NCI-H226 (cell line): ENCODE results near the gene MAD1L1.

Experiments
- DNase-seq: peaks from one replicate; pipeline ENCODE4 v3.0.0-alpha.2; 2015

The MAD1L1 gene

DNA sequence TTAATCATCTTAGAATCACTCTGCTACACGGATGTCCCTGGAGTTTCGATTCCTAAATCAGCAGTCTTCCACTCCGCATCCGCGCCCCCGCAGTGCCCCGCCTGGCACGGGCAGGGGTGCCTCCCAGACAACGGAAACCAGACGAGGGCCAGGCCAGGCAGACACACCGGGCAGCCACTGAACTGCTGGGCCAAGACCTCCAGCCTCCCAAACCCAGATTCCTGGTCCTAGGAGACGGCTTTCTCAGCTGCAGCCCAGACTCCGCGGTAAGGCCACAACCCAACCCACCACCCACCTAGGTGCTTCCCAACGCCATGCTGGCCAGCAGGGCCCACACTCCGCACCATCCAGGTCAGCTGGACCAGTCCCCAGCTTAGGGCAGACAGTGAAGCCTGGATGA, 33.2 kb downstream of the MAD1L1 start:
- no peak for DNase-seq

- DNase-seq, result no peak
These were observed 34.0 kb downstream of the MAD1L1 start for GRCh38 chr7:2198760-2199159.

- no peak for DNase-seq
These were observed 34.5 kb downstream of the MAD1L1 start for GRCh38 chr7:2198206-2198605.

GRCh38 chr7:2197436-2198155, 35.1 kb downstream of the MAD1L1 start:
- DNase-seq, result no peak

DNA sequence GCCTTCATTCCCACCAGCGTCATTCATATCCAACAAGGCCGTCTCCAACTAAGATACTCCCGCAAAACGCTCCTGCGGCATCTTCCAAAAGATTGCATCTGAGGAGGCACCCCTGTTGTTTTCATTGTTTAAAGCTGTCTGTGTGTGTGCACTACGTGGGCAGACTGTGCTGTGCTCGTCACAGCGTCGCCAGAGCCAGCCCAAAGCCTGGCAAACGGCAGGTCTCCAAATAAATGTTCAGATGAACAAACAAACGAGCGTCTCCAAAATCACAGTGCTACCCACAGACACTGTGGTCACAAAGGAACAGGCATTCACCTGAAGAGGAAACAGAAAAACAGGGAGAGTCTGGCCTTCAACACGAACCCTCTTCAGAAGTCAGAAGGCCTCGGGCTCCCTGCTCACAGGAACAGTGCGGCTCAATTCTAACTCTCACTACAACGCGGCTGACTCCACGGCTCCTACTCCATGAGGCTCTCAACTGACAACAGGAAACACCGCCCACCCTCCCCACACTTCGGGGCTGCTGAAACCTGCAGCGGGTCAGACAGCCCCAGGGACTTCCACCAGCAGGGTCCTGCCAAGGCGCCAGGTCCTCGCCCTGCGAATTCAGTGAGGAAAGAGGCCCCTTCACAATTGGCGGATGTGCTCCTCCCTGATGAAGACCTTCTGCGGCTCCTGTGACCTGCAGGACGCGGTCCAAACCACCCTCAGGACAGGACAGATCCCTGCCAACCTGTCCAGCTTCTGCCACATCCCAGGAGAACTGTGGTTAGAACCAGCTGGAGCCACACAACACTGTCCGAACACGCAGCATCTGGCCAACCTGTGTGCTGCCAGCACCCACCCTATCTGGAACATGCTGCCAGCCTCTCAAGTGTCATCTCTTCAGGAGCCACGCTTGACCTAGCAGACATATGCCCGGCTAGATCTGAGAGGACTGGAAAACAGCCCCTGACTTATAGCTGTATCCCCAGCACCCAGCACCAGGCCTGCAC, 36.1 kb downstream of the MAD1L1 start:
- no peak for DNase-seq

GRCh38 chr7:2195400-2196246, 37.1 kb downstream of the MAD1L1 start:
- DNase-seq, result no peak

- no peak for DNase-seq
These were observed 39.0 kb downstream of the MAD1L1 start for GRCh38 chr7:2193575-2194305.

DNA sequence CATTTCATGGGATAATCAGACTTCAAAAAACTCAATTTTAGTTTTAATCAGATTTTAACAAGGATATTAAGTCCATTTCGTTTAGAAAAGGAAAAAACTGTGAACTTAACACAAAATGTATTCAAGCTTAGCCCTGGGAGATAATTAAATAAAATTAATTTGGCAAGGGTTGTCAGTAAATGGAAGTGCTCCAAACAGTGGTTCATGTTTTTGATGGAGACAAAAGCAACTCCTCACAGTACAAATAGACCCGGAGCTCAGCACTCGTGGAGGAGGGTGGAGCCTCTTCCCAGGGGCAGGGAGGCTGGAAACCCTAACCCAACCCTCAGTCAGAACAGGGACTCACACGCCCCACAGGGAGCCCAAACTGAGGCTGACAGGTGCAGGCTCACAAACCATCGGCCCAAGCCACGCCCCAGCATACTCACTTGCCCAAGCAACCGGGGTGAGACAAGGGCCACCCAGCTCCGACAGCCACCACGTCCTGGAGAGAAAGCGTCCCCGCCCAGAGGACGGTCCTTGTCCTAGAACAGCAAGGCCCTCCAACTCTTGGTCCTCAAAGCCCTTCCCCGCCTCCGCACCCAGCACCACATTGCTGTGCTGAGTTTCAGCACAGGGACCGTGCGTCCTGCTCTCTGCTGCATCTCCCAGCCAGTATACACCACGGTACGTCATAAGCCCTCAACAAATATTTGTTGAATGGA, 39.8 kb downstream of the MAD1L1 start:
- DNase-seq, result no peak

DNA sequence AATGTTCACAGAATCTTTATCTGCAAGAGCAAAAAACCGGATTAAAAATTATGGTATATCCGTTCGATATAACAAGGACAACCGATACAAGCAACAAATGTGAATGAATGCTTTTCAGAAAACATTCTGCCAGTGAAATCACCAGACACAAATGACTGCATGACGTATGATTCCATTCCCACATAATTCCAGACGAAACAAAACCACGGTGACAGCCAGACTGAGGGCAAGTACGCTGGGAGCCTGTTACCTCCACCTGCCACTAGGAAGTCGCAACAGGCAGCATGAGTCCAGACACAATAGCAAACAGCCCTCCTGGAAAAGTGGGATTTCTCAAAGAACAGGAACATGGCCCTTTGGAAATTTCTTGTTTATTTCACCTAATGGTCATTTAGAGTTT, 41.7 kb downstream of the MAD1L1 start:
- DNase-seq, result no peak

DNA sequence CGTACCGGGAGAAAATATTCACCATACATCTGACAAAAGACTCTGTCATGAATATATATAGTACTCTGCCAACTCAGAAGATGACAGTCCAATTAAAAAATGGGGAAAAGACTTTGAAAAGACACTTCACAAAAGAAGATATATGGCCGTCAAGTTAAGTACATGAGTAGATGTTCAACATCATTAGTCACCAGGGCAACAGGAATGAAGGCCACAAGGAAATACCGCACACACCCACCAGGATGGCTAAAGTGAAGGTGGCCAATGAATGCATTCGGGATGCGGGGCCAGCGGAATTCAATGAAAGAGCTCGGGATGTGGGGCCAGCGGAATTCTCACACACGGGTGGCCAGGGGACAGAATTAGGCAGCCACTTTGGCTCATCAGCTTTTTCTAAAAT, 42.2 kb downstream of the MAD1L1 start:
- DNase-seq, result no peak

DNA sequence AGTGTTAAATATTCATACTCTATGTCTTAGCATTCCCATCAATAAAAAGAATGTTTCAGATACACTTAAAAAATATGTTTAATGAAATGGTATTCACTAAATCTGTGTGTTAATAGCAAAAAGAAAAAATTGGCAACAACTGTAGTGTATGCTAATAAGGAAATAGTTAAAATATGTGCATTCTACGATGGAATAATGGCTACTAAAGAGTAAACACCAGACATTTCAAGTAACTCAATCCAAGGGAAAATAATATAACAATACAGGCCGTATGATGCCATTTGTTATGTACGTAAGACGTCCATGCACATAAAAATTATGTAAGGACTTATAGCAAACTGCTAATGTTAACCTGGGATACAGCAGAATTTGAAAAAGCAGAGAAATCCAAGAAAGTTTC, 46.6 kb downstream of the MAD1L1 start:
- DNase-seq, result no peak

DNA sequence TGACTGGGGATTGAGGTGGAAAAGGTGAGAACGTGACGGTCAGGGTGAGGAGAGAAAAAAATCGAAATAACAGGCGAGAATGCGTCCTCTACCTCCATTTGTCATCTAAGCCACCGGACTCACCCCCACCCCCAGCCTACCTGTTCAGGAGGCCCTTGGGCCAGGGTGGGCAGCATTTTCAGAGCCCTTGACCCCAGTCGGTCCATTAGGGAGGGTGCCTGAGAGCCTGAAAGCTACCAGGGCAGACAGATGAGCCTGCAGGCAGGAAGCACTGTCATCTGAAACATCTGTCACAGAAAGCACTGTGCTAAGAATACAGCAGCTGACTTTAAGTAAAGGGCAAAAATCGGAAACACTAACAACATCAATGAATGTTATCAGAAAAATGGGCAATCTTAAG, 47.0 kb downstream of the MAD1L1 start:
- no peak for DNase-seq

GRCh38 chr7:2182461-2182860, 50.3 kb downstream of the MAD1L1 start:
- no peak for DNase-seq

GRCh38 chr7:2181077-2181854, 51.5 kb downstream of the MAD1L1 start:
- no peak for DNase-seq

DNA sequence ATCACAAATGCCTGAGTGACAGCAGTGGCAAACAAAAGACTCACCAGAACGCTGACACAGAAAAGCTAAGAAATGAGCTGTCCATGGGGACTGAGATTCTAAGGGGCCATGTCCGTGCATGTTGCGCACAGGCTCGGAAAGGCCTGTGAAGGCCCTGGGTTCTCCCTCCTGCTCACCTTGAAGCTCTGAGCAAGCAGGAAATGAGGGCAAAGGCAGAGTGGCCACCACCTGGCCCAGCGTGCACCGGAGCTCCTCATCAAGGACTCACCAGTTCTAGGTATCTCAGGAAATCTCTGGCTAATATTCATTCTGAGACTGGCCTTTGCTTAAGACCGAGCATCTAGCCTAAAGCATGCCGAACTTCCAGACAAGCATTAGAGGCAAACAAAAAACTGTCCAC, 52.7 kb downstream of the MAD1L1 start:
- no peak for DNase-seq

- DNase-seq, result peak; percentile 100
These were observed 57.2 kb downstream of the MAD1L1 start for GRCh38 chr7:2175514-2175913.

GRCh38 chr7:2175091-2175490, 57.7 kb downstream of the MAD1L1 start:
- no peak for DNase-seq

DNA sequence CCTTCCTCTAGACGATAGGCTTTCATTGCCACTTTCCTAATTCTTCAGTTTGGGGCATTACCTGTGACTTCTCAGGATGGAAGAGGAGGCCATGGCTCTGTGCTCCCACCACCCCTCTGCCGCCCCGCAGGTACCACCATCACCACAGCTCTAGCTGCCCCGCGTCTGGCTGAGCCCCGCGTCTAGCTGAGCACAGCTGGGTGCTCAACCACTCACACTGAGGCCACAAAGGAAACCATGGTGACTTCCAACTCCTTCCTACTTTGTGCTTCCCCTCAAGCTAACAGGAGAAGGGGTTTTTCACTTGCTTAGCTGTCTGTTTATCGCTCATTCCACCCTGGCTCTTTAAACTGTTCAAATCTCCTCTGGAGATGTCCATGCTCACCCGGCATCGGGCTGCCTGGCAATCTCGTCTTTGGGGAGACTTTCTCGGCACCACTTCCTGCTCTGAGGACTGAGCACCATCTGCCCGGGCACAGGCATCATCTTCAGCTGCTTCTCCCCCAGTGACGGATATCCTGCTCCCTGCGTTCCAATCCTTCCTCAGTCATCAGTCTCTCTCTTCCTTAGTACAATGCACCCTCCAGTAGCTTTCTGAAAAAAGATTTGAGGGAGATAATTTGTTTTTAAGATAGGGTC, 59.4 kb downstream of the MAD1L1 start:
- no peak for DNase-seq

DNA sequence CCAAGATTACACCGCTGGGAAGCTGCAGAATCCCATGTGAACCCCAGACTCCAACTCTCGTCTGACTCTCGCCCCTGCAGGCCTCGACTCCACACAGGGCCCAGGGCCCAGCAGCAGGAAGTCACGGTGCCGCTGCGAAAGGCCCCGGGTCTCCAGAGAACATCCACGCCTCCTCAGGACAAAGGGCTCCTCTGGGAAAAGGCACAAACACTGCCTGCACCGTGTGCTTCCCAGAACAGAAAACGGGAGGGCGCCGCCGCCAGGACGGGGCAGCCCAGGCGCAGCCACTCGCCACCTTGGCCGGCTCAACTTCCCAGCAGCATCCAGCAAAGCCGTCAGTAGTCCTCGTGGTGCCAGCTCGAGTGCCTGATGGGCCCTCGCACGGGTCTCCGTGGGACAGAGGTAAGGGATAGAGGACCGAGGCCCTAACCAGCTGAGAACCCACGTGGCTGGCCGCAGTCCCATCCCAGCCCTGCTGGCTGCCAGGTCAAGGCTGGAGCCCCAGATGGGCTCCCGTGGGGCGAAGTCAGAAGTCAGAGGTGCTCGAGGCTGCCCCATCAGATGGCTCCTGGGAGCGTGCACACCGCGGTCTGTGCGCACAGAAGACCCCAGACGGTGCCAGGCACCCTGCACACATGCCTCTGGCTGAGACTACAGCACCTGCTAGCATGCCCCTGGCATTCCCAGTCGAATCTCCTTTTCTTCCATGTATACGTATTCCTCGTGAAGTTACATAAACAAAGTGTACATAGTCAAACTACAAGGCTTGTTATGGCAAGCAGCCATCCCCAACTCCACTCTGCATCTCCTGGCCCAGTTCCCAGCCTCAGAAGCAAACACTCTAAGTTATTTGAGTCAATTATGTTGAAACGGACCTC, 60.2 kb downstream of the MAD1L1 start:
- DNase-seq, result peak; percentile 67
